Measurements from ENCODE around the gene LRRTM2.

The LRRTM2 gene

DNA sequence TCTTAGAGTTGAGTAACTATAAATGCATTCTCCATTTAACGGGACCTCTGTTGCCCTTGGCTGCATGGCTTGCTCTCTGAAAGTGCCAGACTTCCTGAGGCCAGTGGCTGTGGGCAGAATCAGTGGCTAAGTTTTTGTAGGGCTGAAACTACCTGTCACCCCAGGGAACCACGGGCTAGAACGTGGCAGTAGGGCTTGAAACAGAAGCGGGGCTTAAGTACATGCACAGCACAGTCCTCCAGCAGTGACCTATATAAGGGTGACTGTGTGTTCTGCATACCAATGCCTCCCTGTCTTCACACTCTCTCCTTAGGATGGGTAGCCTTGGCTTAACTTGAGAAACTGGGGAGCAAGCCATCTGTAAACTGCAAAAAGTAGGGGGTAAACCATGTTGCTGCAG is 43.6 kb upstream of the LRRTM2 start:
- DNase-seq (ENCODE audit: low spot score): no peak
- Histone ChIP-seq H4K8ac (ENCODE audit: low read depth, low read length) (no peak overlapping the region), H3K9me3 (replicated peaks in 1 of 2; ENCODE audit: control insufficient read depth in 2 of 2, insufficient read depth in 1 of 2, low read depth in 1 of 2, low read length in 2 of 2) (no peaks in the 10 kb centered on the region), H2BK15ac (ENCODE audit: low read length) (no peak overlapping the region), H2BK5ac (ENCODE audit: low read length) (no peak overlapping the region), H2BK120ac (ENCODE audit: low read depth, low read length) (no peak overlapping the region), H3K4ac (ENCODE audit: low read length) (no peak overlapping the region), H3K79me1 (ENCODE audit: low read depth, low read length) (peaks cover 3% of the 10 kb centered on the region), H3K18ac (ENCODE audit: low read length) (no peak overlapping the region), H2BK12ac (ENCODE audit: low read length) (no peak overlapping the region), H3K4me2 (ENCODE audit: insufficient read depth, low read length, poor library complexity, severe bottlenecking) (no peak overlapping the region), H3K27me3 (ENCODE audit: control insufficient read depth in 3 of 3, insufficient read depth in 3 of 3, low read depth in 1 of 3, low read length in 3 of 3) (no peaks in the 10 kb centered on the region), H2AFZ (ENCODE audit: low read length) (no peak overlapping the region), H3K14ac (ENCODE audit: low read length) (no peak overlapping the region), H3K4me1 (ENCODE audit: control insufficient read depth in 2 of 2, insufficient read depth in 1 of 2, low read depth in 1 of 2, low read length in 2 of 2) (peaks cover 0 to 2% of the 10 kb centered on the region in 2 donors), H3K36me3 (replicated peaks in 1 of 2; ENCODE audit: control insufficient read depth in 2 of 2, insufficient read depth in 2 of 2, low read length in 2 of 2) (peaks cover 5 to 72% of the 10 kb centered on the region in 2 donors), H4K91ac (ENCODE audit: low read depth, low read length, poor library complexity) (no peak overlapping the region), H3K9ac (ENCODE audit: low read depth, low read length, poor library complexity) (no peak overlapping the region), H2AK5ac (ENCODE audit: low read depth, low read length) (no peak overlapping the region), H3K27ac (replicated peaks; ENCODE audit: low read length) (no peak overlapping the region), H3K4me3 (ENCODE audit: low read length in 2 of 2) (no peak overlapping the region), H3K23ac (ENCODE audit: low read depth, low read length, poor library complexity) (no peak overlapping the region)
- WGBS, 2 donors (ENCODE audit: extremely low coverage in 2 of 2, insufficient read length in 2 of 2, insufficient replicate concordance in 1 of 2): no CpG with 5 or more reads among the region's 4 CpGs

DNA sequence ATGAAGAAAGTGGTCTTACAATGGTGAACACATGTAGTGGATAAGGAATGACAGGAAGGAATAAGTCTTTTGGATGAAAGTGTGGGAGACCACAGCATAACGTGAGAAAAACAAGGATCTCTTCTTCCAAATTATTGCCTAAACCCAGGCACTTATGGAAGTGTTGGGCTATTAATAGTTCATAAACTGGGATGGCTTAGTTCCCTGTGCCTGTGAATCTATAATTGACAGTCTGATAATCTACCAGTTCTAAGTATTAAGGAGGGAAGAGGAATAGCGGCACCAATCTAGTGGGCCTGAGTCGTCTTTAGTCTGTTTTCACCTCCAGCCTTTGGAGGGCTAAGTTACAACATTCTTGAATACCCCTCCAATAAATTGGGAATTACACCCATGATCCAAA is 39.2 kb upstream of the LRRTM2 start:
- H3K27ac ChIP-seq (replicated peaks; ENCODE audit: low read length): no peak overlapping the region
- H2AK5ac ChIP-seq (ENCODE audit: low read depth, low read length): no peak overlapping the region
- no peak overlapping the region for H3K23ac ChIP-seq (ENCODE audit: low read depth, low read length, poor library complexity)
- no peak overlapping the region for H3K9ac ChIP-seq (ENCODE audit: low read depth, low read length, poor library complexity)
- no peak overlapping the region for H2AFZ ChIP-seq (ENCODE audit: low read length)
- H4K91ac ChIP-seq (ENCODE audit: low read depth, low read length, poor library complexity): no peak overlapping the region
- WGBS, 2 donors (ENCODE audit: extremely low coverage in 2 of 2, insufficient read length in 2 of 2, insufficient replicate concordance in 1 of 2): no CpG with 5 or more reads among the region's 3 CpGs
- H4K8ac ChIP-seq (ENCODE audit: low read depth, low read length): no peak overlapping the region
- peaks cover 0 to 2% of the 10 kb centered on the region in 2 donors for H3K4me1 ChIP-seq (ENCODE audit: control insufficient read depth in 2 of 2, insufficient read depth in 1 of 2, low read depth in 1 of 2, low read length in 2 of 2)
- H3K36me3 ChIP-seq (replicated peaks in 1 of 2; ENCODE audit: control insufficient read depth in 2 of 2, insufficient read depth in 2 of 2, low read length in 2 of 2): peaks cover 5 to 82% of the 10 kb centered on the region in 2 donors
- H3K4me3 ChIP-seq (ENCODE audit: low read length in 2 of 2): no peak overlapping the region
- H3K18ac ChIP-seq (ENCODE audit: low read length): no peak overlapping the region
- no peaks in the 10 kb centered on the region for H3K79me1 ChIP-seq (ENCODE audit: low read depth, low read length)
- H3K9me3 ChIP-seq (replicated peaks in 1 of 2; ENCODE audit: control insufficient read depth in 2 of 2, insufficient read depth in 1 of 2, low read depth in 1 of 2, low read length in 2 of 2): no peaks in the 10 kb centered on the region
- H3K14ac ChIP-seq (ENCODE audit: low read length): no peak overlapping the region
- H2BK5ac ChIP-seq (ENCODE audit: low read length): no peak overlapping the region
- H2BK15ac ChIP-seq (ENCODE audit: low read length): no peak overlapping the region
- DNase-seq (ENCODE audit: low spot score): no peak
- no peak overlapping the region for H3K4me2 ChIP-seq (ENCODE audit: insufficient read depth, low read length, poor library complexity, severe bottlenecking)
- no peak overlapping the region for H2BK120ac ChIP-seq (ENCODE audit: low read depth, low read length)
- H2BK12ac ChIP-seq (ENCODE audit: low read length): no peak overlapping the region
- H3K4ac ChIP-seq (ENCODE audit: low read length): no peak overlapping the region
- H3K27me3 ChIP-seq (ENCODE audit: control insufficient read depth in 3 of 3, insufficient read depth in 3 of 3, low read depth in 1 of 3, low read length in 3 of 3): no peaks in the 10 kb centered on the region

DNA sequence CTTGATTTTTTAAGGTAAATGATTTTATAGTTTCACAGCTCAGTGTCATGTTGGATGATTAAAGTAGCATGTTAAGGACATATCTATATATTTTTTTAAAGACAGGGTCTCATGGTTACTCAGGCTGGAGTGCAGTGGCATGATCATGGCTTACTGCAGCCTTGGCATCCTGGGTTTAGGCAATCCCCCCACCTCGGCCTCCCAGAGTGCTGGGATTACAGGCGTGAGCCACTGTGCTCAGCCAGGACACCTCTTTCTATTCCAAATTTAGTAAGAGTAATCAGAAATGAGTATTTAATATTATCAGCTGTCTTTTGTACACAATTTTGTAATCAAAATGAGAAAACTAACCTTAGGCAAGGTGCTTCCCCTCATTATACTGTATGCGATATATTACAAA is 38.6 kb upstream of the LRRTM2 start:
- H3K27me3 ChIP-seq (ENCODE audit: control insufficient read depth in 3 of 3, insufficient read depth in 3 of 3, low read depth in 1 of 3, low read length in 3 of 3): no peaks in the 10 kb centered on the region
- no peaks in the 10 kb centered on the region for H3K9me3 ChIP-seq (replicated peaks in 1 of 2; ENCODE audit: control insufficient read depth in 2 of 2, insufficient read depth in 1 of 2, low read depth in 1 of 2, low read length in 2 of 2)
- H2BK120ac ChIP-seq (ENCODE audit: low read depth, low read length): no peak overlapping the region
- no peaks in the 10 kb centered on the region for H3K79me1 ChIP-seq (ENCODE audit: low read depth, low read length)
- H3K4me2 ChIP-seq (ENCODE audit: insufficient read depth, low read length, poor library complexity, severe bottlenecking): no peak overlapping the region
- no peak overlapping the region for H3K14ac ChIP-seq (ENCODE audit: low read length)
- H3K4me1 ChIP-seq (ENCODE audit: control insufficient read depth in 2 of 2, insufficient read depth in 1 of 2, low read depth in 1 of 2, low read length in 2 of 2): peaks cover 0 to 2% of the 10 kb centered on the region in 2 donors
- H3K4ac ChIP-seq (ENCODE audit: low read length): no peak overlapping the region
- H3K36me3 ChIP-seq (replicated peaks in 1 of 2; ENCODE audit: control insufficient read depth in 2 of 2, insufficient read depth in 2 of 2, low read length in 2 of 2): peaks cover 4 to 82% of the 10 kb centered on the region in 2 donors
- H3K23ac ChIP-seq (ENCODE audit: low read depth, low read length, poor library complexity): no peak overlapping the region
- H2AFZ ChIP-seq (ENCODE audit: low read length): no peak overlapping the region
- H2BK12ac ChIP-seq (ENCODE audit: low read length): no peak overlapping the region
- no peak overlapping the region for H4K91ac ChIP-seq (ENCODE audit: low read depth, low read length, poor library complexity)
- no peak for DNase-seq (ENCODE audit: low spot score)
- no CpG with 5 or more reads among the region's 3 CpGs for WGBS, 2 donors (ENCODE audit: extremely low coverage in 2 of 2, insufficient read length in 2 of 2, insufficient replicate concordance in 1 of 2)
- H3K9ac ChIP-seq (ENCODE audit: low read depth, low read length, poor library complexity): no peak overlapping the region
- no peak overlapping the region for H3K18ac ChIP-seq (ENCODE audit: low read length)
- no peak overlapping the region for H2BK5ac ChIP-seq (ENCODE audit: low read length)
- H2BK15ac ChIP-seq (ENCODE audit: low read length): no peak overlapping the region
- H3K27ac ChIP-seq (replicated peaks; ENCODE audit: low read length): no peak overlapping the region
- H2AK5ac ChIP-seq (ENCODE audit: low read depth, low read length): no peak overlapping the region
- no peak overlapping the region for H4K8ac ChIP-seq (ENCODE audit: low read depth, low read length)
- no peak overlapping the region for H3K4me3 ChIP-seq (ENCODE audit: low read length in 2 of 2)

DNA sequence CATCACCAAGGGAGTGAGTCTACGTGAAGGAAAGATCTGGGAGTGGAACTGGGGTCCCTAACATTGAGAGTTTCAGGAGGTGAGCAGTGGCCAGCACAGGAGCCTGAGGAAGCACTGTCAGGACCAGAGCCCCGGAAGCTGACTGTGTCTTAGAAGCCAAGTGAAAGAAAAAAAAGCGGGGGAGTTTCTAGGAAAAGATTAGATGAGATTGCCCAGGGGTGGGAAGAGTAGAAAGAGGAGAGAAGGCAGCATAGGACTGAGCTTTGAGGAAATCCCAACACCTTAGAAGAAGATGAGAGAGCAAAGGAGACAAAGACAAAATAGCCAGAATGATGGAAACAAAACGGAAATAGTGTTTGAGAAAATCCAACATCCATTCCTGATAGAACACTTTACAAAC is 37.0 kb upstream of the LRRTM2 start:
- Histone ChIP-seq H2AFZ (ENCODE audit: low read length) (no peak overlapping the region), H4K91ac (ENCODE audit: low read depth, low read length, poor library complexity) (no peak overlapping the region), H2BK12ac (ENCODE audit: low read length) (no peak overlapping the region), H2BK15ac (ENCODE audit: low read length) (no peak overlapping the region), H3K27me3 (ENCODE audit: control insufficient read depth in 3 of 3, insufficient read depth in 3 of 3, low read depth in 1 of 3, low read length in 3 of 3) (no peaks in the 10 kb centered on the region), H3K79me1 (ENCODE audit: low read depth, low read length) (no peaks in the 10 kb centered on the region), H3K18ac (ENCODE audit: low read length) (no peak overlapping the region), H3K9ac (ENCODE audit: low read depth, low read length, poor library complexity) (no peak overlapping the region), H2BK5ac (ENCODE audit: low read length) (no peak overlapping the region), H3K4me3 (ENCODE audit: low read length in 2 of 2) (no peak overlapping the region), H3K27ac (replicated peaks; ENCODE audit: low read length) (no peak overlapping the region), H3K36me3 (replicated peaks in 1 of 2; ENCODE audit: control insufficient read depth in 2 of 2, insufficient read depth in 2 of 2, low read length in 2 of 2) (peaks cover 3 to 79% of the 10 kb centered on the region in 2 donors), H3K4ac (ENCODE audit: low read length) (no peak overlapping the region), H2BK120ac (ENCODE audit: low read depth, low read length) (no peak overlapping the region), H4K8ac (ENCODE audit: low read depth, low read length) (no peak overlapping the region), H3K4me2 (ENCODE audit: insufficient read depth, low read length, poor library complexity, severe bottlenecking) (no peak overlapping the region), H3K9me3 (replicated peaks in 1 of 2; ENCODE audit: control insufficient read depth in 2 of 2, insufficient read depth in 1 of 2, low read depth in 1 of 2, low read length in 2 of 2) (no peaks in the 10 kb centered on the region), H2AK5ac (ENCODE audit: low read depth, low read length) (no peak overlapping the region), H3K23ac (ENCODE audit: low read depth, low read length, poor library complexity) (no peak overlapping the region), H3K4me1 (ENCODE audit: control insufficient read depth in 2 of 2, insufficient read depth in 1 of 2, low read depth in 1 of 2, low read length in 2 of 2) (no peaks in the 10 kb centered on the region), H3K14ac (ENCODE audit: low read length) (no peak overlapping the region)
- DNase-seq (ENCODE audit: low spot score): no peak
- WGBS, 2 donors (ENCODE audit: extremely low coverage in 2 of 2, insufficient read length in 2 of 2, insufficient replicate concordance in 1 of 2): no CpG with 5 or more reads among the region's 4 CpGs

Data from neuronal stem cell (in vitro differentiated cells).